GM19438 (cell line): ENCODE data around the gene DRG1.
"Not testable (repeated sequence)": the region's sequence is repeated elsewhere in the genome, so short reads cannot be mapped to it uniquely, and the experiment has no call there.

Experiments
- ATAC-seq: cut with Tn5 transposase; IDR thresholded peaks from one replicate; pipeline ENCODE4 v1.9.1; 2021; ENCODE audit warnings: low read depth; ENCODE audit not compliant: unreplicated experiment

DRG1 gene

GRCh38 chr22:31399211-31400022 lies at the start of gene DRG1:
TSS of gene DRG1 (plus strand) at chr22:31399604. CDS start at chr22:31399684, 80 bp downstream.
- peak; percentile 97 for ATAC-seq

GRCh38 chr22:31349960-31350359 lies 49.4 kb upstream of the DRG1 start:
- ATAC-seq = no peak

GRCh38 chr22:31350410-31350863 lies 49.0 kb upstream of the DRG1 start:
- no peak for ATAC-seq

- no peak for ATAC-seq
Measured at GRCh38 chr22:31354515-31354914, 44.9 kb upstream of the DRG1 start.

- no peak for ATAC-seq
Measured at GRCh38 chr22:31360029-31360428, 39.4 kb upstream of the DRG1 start.

GRCh38 chr22:31361743-31362142 lies 37.7 kb upstream of the DRG1 start:
- ATAC-seq = no peak

- no peak for ATAC-seq
Measured at GRCh38 chr22:31363885-31364465, 35.4 kb upstream of the DRG1 start.

GRCh38 chr22:31367426-31367825 lies 32.0 kb upstream of the DRG1 start:
- ATAC-seq = no peak

GRCh38 chr22:31377612-31378011 lies 21.8 kb upstream of the DRG1 start:
- ATAC-seq = no peak

- ATAC-seq = no peak
Measured at GRCh38 chr22:31378123-31378522, 21.3 kb upstream of the DRG1 start.

- ATAC-seq = not testable (repeated sequence)
Measured at GRCh38 chr22:31378651-31379050, 20.8 kb upstream of the DRG1 start.

GRCh38 chr22:31393893-31394292 lies 5.5 kb upstream of the DRG1 start:
- no peak for ATAC-seq

- ATAC-seq = no peak
Measured at GRCh38 chr22:31394326-31394725, 5.1 kb upstream of the DRG1 start.

GRCh38 chr22:31398231-31398630 lies 1.2 kb upstream of the DRG1 start:
- no peak for ATAC-seq

GRCh38 chr22:31400023-31400397 lies 606 bp downstream of the DRG1 start:
- no peak for ATAC-seq

GRCh38 chr22:31402350-31402749 lies 2.9 kb downstream of the DRG1 start:
- ATAC-seq = not testable (repeated sequence)

- no peak for ATAC-seq
Measured at GRCh38 chr22:31425331-31426050, 26.1 kb downstream of the DRG1 start.

GRCh38 chr22:31431950-31432349 lies 32.5 kb downstream of the DRG1 start:
- ATAC-seq = no peak

GRCh38 chr22:31436132-31436531 lies 36.7 kb downstream of the DRG1 start:
- no peak for ATAC-seq

- ATAC-seq = no peak
Measured at GRCh38 chr22:31439808-31440207, 40.4 kb downstream of the DRG1 start.

- no peak for ATAC-seq
Measured at GRCh38 chr22:31440681-31441080, 41.3 kb downstream of the DRG1 start.
